GM19023 (cell line): ENCODE measurements around the gene PIP5K1A.
"Not testable (repeated sequence)": the region's sequence is repeated elsewhere in the genome, so short reads cannot be mapped to it uniquely, and the experiment has no call there.

Source experiments
- ATAC-seq: cut with Tn5 transposase; IDR thresholded peaks from one replicate; pipeline ENCODE4 v1.9.1; 2021; ENCODE audit warnings: mild to moderate bottlenecking, moderate library complexity; ENCODE audit not compliant: unreplicated experiment

PIP5K1A gene

GRCh38 chr1:151192047-151192446 is 6.3 kb upstream of the PIP5K1A start:
- ATAC-seq: no peak

- no peak for ATAC-seq
Measured at GRCh38 chr1:151193304-151193703, 5.0 kb upstream of the PIP5K1A start.

- ATAC-seq: no peak
Measured at GRCh38 chr1:151193856-151194255, 4.5 kb upstream of the PIP5K1A start.

GRCh38 chr1:151194894-151195594 is 3.3 kb upstream of the PIP5K1A start:
- not testable (repeated sequence) for ATAC-seq

- ATAC-seq: no peak
Measured at GRCh38 chr1:151196292-151196800, 2.0 kb upstream of the PIP5K1A start.

- no peak for ATAC-seq
Measured at GRCh38 chr1:151197863-151198253, 494 bp upstream of the PIP5K1A start.

- no peak for ATAC-seq
Measured at GRCh38 chr1:151199873-151200581, 1.7 kb downstream of the PIP5K1A start.

GRCh38 chr1:151205381-151205965 is 7.1 kb downstream of the PIP5K1A start:
- not testable (repeated sequence) for ATAC-seq

GRCh38 chr1:151210830-151211229 is 12.5 kb downstream of the PIP5K1A start:
- ATAC-seq: no peak

- no peak for ATAC-seq
Measured at GRCh38 chr1:151211972-151212705, 13.8 kb downstream of the PIP5K1A start.

- no peak for ATAC-seq
Measured at GRCh38 chr1:151213560-151213959, 15.2 kb downstream of the PIP5K1A start.

GRCh38 chr1:151221616-151222015 is 23.3 kb downstream of the PIP5K1A start:
- no peak for ATAC-seq

GRCh38 chr1:151222130-151222529 is 23.8 kb downstream of the PIP5K1A start:
- ATAC-seq: no peak

GRCh38 chr1:151235235-151235634 is 36.9 kb downstream of the PIP5K1A start:
- ATAC-seq: no peak

- ATAC-seq: no peak
Measured at GRCh38 chr1:151237678-151238466, 39.5 kb downstream of the PIP5K1A start.

- no peak for ATAC-seq
Measured at GRCh38 chr1:151238467-151238739, 40.1 kb downstream of the PIP5K1A start.

- no peak for ATAC-seq
Measured at GRCh38 chr1:151242442-151242841, 44.1 kb downstream of the PIP5K1A start.

- ATAC-seq: no peak
Measured at GRCh38 chr1:151243683-151244216, 45.4 kb downstream of the PIP5K1A start.

- ATAC-seq: no peak
Measured at GRCh38 chr1:151246786-151247185, 48.4 kb downstream of the PIP5K1A start.
